Raji (cell line): ENCODE measurements around the gene RABGAP1.

ENCODE experiments used
- POLR2A ChIP-seq: IDR thresholded peaks from 2 replicates; pipeline ENCODE4 v1.6.1; 2011; ENCODE audit warnings: low read depth, low read length, control low read depth; ENCODE audit not compliant: insufficient read depth

The RABGAP1 gene

GRCh38 chr9:123046406-123047195 lies 105.8 kb downstream of the RABGAP1 start:
- no peak for TF ChIP-seq POLR2A

- TF ChIP-seq POLR2A, result no peak
Measured at GRCh38 chr9:123048748-123049147, 107.9 kb downstream of the RABGAP1 start.

GRCh38 chr9:123049589-123050222 lies 108.9 kb downstream of the RABGAP1 start:
- no peak for TF ChIP-seq POLR2A

- TF ChIP-seq POLR2A, result no peak
Measured at GRCh38 chr9:123053046-123053445, 112.2 kb downstream of the RABGAP1 start.

GRCh38 chr9:123053711-123054110 lies 112.9 kb downstream of the RABGAP1 start:
- no peak for TF ChIP-seq POLR2A

GRCh38 chr9:123058834-123059233 lies 118.0 kb downstream of the RABGAP1 start:
- TF ChIP-seq POLR2A, result no peak

GRCh38 chr9:123059472-123060220 lies 118.8 kb downstream of the RABGAP1 start:
- TF ChIP-seq POLR2A, result no peak

- TF ChIP-seq POLR2A, result no peak
Measured at GRCh38 chr9:123061216-123061615, 120.4 kb downstream of the RABGAP1 start.

GRCh38 chr9:123062351-123063176 lies 121.7 kb downstream of the RABGAP1 start:
- TF ChIP-seq POLR2A, result no peak

- TF ChIP-seq POLR2A, result no peak
Measured at GRCh38 chr9:123063177-123063598, 122.4 kb downstream of the RABGAP1 start.

GRCh38 chr9:123063896-123064295 lies 123.1 kb downstream of the RABGAP1 start:
- TF ChIP-seq POLR2A, result no peak

GRCh38 chr9:123064716-123065115 lies 123.9 kb downstream of the RABGAP1 start:
- no peak for TF ChIP-seq POLR2A

GRCh38 chr9:123065196-123065595 lies 124.4 kb downstream of the RABGAP1 start:
- no peak for TF ChIP-seq POLR2A

- TF ChIP-seq POLR2A, result no peak
Measured at GRCh38 chr9:123067136-123067535, 126.3 kb downstream of the RABGAP1 start.

GRCh38 chr9:123069010-123069481 lies 128.2 kb downstream of the RABGAP1 start:
- TF ChIP-seq POLR2A, result no peak
